Gastrocnemius medialis (tissue), 4 donors: ENCODE data around the gene SLC25A11.

Experiments
- CTCF ChIP-seq, 5 experiments: fragments of 450-650 bp in 3 of 5; fragments of 200-600 bp in 2 of 5; sonication (generic) in 2 of 5; IDR thresholded peaks in 4 of 5; conservative IDR thresholded peaks in 1 of 5; 1 replicate in 4 of 5; 2 replicates in 1 of 5; pipeline ENCODE4 v1.5.1; 2016 to 2019; ENCODE audit warnings: antibody characterized with exemption in 5 of 5, mild to moderate bottlenecking in 3 of 5, moderate library complexity in 3 of 5
- POLR2A ChIP-seq, 2 donors: fragments of 450-650 bp; IDR thresholded peaks; one replicate each; pipeline ENCODE4 v1.6.1; 2017; ENCODE audit warnings: antibody characterized with exemption in 2 of 2, mild to moderate bottlenecking in 2 of 2, moderate library complexity in 2 of 2

- TF ChIP-seq POLR2A (IDR thresholded peaks at IDR 0.05) = no peak
- TF ChIP-seq CTCF (IDR thresholded peaks at IDR 0.05 in 4 of 5, conservative IDR thresholded peaks at IDR 0.05 in 1 of 5) = no peak
Observed at GRCh38 chr17:4971826-4972225, 32.0 kb upstream of the SLC25A11 start.
